ENCODE results near the gene SPARCL1. TPM values are rescaled to one million over a fixed set of nuclear protein-coding genes. Genes with fewer than 3 reads are reported as not detected.

SPARCL1 gene
- total and polyA plus RNA-seq, 9 of the 15 experiments (the other 6 are each of a cell fraction or from before 2014, with no cell fraction given): 0.03 to 0.71 (median 0.05) TPM; not detected in 3

GRCh38 chr4:87530229-87530628 lies 1.1 kb upstream of the SPARCL1 start (continued):
- TF ChIP-seq THRB (CRISPR knock-in tag; conservative IDR thresholded peaks at IDR 0.05) (no peak), ZSCAN29 (IDR thresholded peaks at IDR 0.05) (no peak), TSC22D4 (tag; IDR thresholded peaks at IDR 0.05) (no peak), ADNP (tag; IDR thresholded peaks at IDR 0.05) (no peak), ZNF586 (CRISPR knock-in tag; conservative IDR thresholded peaks at IDR 0.05) (no peak), RBFOX2 (IDR thresholded peaks at IDR 0.05; ENCODE audit: low read depth, low read length) (no peak)

- Histone ChIP-seq H3K4me3 (no peak overlapping the region), H3K36me3 (ENCODE audit: control insufficient read depth, insufficient read depth, low read length) (no peaks in the 10 kb centered on the region), H3K9me3 (replicated peaks; ENCODE audit: control insufficient read depth, insufficient read depth, low read depth, low read length) (no peaks in the 10 kb centered on the region), H3K9ac (ENCODE audit: insufficient read depth in 1 of 2, low read depth in 2 of 2, low read length in 2 of 2) (no peak overlapping the region), H3K79me2 (ENCODE audit: control insufficient read depth, insufficient read depth, low read length) (no peaks in the 10 kb centered on the region), H2AFZ (ENCODE audit: low read depth, low read length) (no peak overlapping the region), H3K4me1 (replicated peaks in 1 of 2; ENCODE audit: control insufficient read depth in 2 of 2, insufficient read depth in 2 of 2, low read length in 2 of 2) (no peaks in the 10 kb centered on the region), H3K27ac (ENCODE audit: extremely low read depth, low read depth, low read length) (no peak overlapping the region), H3K4me2 (ENCODE audit: insufficient read depth, low read length) (no peak overlapping the region), H3K9me1 (ENCODE audit: control insufficient read depth, insufficient read depth, low read length) (no peaks in the 10 kb centered on the region), H4K20me1 (replicated peaks; ENCODE audit: control insufficient read depth, insufficient read depth, low read length) (no peaks in the 10 kb centered on the region), H3K27me3 (ENCODE audit: control insufficient read depth in 2 of 2, insufficient read depth in 2 of 2, low read length in 2 of 2) (no peaks in the 10 kb centered on the region)
- POLR2A ChIA-PET: interaction anchor here (0.6 kb wide), 1 partner anchor 29 kb away, joined by 3 read pairs; no protein-coding TSS in a partner anchor
- intact Hi-C loops (cut with micrococcal nuclease) (no loop called here), in situ Hi-C loops (cut with MboI) (no loop called here)
- no TSS peak for BruUV-seq (replicated peaks)
- 0% methylated on average over 2 of the region's 2 CpGs for WGBS (ENCODE audit: insufficient coverage, low coverage, missing lambda C conversion rate)
- DNase-seq (ENCODE audit: extremely low read depth in 1 of 4, low spot score in 3 of 4) (no peak), ATAC-seq (no peak), FAIRE-seq (no peak)
- CTCF ChIA-PET (ENCODE audit: low intra/inter-chr PET ratio): no interaction called here
- TF ChIP-seq HEY1 (CRISPR knock-in tag; IDR thresholded peaks at IDR 0.05; ENCODE audit: borderline replicate concordance) (no peak), U2AF2 (optimal IDR thresholded peaks at IDR 0.05; ENCODE audit: low read depth, low read length) (no peak), ZNF347 (CRISPR knock-in tag; IDR thresholded peaks at IDR 0.05; ENCODE audit: low read depth) (no peak), ETS1 (conservative IDR thresholded peaks at IDR 0.05; ENCODE audit: control insufficient read depth, low read depth, low read length) (no peak), ZNF507 (tag; conservative IDR thresholded peaks at IDR 0.05) (no peak), LARP7 (IDR thresholded peaks at IDR 0.05) (no peak), ZNF609 (CRISPR knock-in tag; IDR thresholded peaks at IDR 0.05; ENCODE audit: borderline replicate concordance) (no peak), PURB (CRISPR knock-in tag; IDR thresholded peaks at IDR 0.05; ENCODE audit: low read depth) (no peak)
Observed at GRCh38 chr4:87527431-87528220, 1.6 kb downstream of the SPARCL1 start.

Data from K562 (cell line).